DMS114 treated with DMSO at 0.1 percent for 48 hours (cell line): ENCODE data around the gene EPHA2.
"Not testable (repeated sequence)": the region's sequence is repeated elsewhere in the genome, so short reads cannot be mapped to it uniquely, and the experiment has no call there.

Source experiments
- DNase-seq: peaks from one replicate; lab custom pipeline; 2025; ENCODE audit not compliant: unreplicated experiment; lab: John Stamatoyannopoulos, UW

Gene EPHA2

GRCh38 chr1:16155537-16156410, at the start of gene EPHA2:
TSS of gene EPHA2 (minus strand) at chr1:16156069. CDS start at chr1:16155932, 137 bp downstream.
- peak; percentile 61 for DNase-seq

DNA sequence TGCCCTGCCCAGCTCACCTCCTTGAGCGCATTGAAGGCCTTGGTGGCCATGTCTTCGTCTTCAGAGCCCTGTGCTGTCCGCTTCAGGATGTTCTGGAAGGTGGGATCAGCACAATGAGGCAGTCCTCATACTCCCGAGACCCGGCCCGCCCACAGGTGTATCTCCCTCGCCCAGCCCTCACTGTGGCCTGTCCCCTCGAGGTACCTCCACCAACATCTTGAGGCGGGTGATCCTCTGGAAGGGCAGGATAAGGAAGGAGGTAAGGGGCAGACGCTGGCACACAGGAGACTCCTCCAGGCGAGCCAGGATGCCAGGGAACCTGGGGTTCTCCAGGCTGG, 49.4 kb upstream of the EPHA2 start:
- no peak for DNase-seq

GRCh38 chr1:16204634-16205333, 48.9 kb upstream of the EPHA2 start:
- DNase-seq: no peak

- DNase-seq: no peak
Measured at GRCh38 chr1:16204216-16204615, 48.3 kb upstream of the EPHA2 start.

GRCh38 chr1:16203550-16203949, 47.7 kb upstream of the EPHA2 start:
- DNase-seq: no peak

DNA sequence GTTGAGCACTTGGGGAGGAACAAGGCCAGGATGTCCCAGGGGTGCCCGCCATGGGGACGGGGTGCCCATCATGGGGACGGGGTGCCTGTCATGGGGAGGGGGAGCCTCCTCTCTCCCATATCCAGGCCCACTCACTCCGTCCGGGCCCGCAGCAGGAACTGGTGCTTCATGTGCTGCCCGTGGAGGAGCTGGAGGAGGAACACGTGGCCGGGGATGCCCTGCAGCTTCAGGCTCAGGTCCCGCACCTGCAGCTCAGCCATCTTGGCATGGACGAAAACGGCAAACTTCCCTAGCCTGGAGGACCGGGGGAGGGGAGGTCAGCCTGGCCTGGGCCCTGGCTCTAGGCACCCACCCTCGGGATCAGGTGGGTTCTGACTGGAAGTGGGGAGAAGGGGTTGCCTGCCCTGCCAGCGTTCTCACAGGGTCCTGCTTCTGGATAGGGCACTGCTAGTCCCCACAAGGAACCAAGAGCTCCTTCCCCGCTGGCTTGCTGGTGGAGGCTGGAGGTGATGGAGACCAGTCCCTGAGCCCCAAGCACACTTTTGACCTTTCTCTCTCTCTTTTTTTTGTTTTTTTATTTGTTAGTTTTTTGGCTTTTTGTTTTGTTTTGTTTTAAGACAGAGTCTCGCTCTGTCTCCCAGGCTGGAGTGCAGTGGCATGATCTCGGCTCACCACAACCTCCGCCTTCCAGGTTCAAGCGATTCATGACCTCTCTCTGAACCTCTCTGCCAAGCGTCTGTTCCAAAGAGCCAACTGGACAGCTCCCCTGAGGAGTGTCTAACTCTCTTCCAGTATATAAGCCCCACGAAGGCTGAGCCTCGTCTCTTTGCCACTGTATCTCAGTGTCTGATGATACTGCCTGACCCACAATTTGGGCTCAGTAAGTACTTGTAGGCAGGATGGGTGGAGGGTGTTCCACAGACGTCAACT, 46.7 kb upstream of the EPHA2 start:
- no peak for DNase-seq

DNA sequence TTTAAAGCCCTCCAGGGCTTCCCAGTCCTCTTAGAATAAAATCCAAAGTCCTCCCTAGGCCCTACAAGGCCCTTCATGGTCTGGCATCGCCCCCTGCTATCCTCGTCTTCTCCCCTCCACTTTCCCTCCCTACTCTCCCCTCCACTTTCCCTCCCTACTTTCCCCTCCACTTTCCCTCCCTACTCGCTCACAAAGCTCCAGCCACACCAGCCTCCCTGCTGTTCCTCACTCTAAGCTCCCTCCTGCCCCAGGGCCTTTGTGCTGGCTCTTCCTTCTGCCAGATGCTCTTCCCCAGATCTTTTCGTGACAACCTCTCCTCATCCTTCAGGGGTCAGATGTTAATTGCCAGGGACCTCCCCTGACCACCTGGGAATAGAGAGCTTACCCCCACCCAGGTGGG, 43.8 kb upstream of the EPHA2 start:
- no peak for DNase-seq

- no peak for DNase-seq
Measured at GRCh38 chr1:16199157-16199501, 43.3 kb upstream of the EPHA2 start.

- DNase-seq: no peak
Measured at GRCh38 chr1:16198444-16199156, 42.7 kb upstream of the EPHA2 start.

DNA sequence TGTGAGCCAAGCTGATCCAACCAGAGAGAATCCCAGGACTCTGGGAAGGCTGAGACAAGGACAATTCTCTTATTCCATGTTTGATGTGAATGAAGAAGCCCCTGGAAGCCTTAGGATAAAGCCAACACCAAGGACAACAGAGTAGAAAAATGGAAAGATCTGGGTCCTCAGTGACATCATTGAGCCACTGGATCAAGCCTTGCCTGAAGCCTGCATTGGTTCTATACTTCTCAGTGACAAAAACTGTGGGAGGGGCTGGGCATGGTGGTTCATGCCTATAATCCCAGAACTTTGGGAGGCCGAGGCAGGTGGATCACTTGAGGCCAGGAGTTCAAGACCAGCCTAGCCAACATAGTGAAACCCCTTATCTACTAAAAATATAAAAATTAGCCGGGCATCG, 41.0 kb upstream of the EPHA2 start:
- no peak for DNase-seq

DNA sequence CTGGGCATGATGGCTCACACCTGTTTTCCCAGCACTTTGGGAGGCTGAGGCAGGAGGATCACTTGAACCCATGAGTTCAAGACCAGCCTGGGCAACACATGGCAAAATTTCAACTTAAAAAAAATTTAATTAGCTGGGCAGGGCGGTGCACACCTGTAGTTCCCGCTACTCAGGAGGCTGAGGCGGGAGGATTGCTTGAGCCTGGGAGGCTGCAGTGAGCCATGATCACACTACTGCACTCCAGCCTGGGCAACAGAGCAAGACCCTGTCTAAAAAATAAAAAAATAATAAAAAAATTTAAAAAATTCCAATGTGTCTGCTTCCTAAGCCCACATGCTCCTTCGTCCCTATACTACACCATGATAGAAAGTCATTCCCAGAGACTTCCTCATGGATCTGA, 40.3 kb upstream of the EPHA2 start:
- DNase-seq: not testable (repeated sequence)

DNA sequence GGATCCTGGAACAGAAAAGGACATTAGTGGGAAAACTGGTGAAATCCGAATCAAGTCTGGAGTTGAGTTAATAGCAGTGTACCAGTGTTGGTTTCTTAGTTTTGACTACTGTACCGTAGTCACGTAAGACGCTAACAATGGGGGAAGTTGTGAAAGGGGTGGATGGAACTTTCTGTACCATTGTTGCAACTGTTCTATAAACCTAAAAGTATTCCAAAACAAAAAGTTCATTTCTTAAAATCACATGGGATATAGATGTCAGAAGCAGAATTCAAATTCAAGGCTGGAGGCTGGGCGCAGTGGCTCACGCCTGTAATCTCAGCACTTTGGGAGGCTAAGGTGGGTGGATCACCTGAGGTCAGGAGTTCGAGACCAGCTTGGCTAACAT, 39.6 kb upstream of the EPHA2 start:
- no peak for DNase-seq

GRCh38 chr1:16191916-16192546, 36.2 kb upstream of the EPHA2 start:
- no peak for DNase-seq

DNA sequence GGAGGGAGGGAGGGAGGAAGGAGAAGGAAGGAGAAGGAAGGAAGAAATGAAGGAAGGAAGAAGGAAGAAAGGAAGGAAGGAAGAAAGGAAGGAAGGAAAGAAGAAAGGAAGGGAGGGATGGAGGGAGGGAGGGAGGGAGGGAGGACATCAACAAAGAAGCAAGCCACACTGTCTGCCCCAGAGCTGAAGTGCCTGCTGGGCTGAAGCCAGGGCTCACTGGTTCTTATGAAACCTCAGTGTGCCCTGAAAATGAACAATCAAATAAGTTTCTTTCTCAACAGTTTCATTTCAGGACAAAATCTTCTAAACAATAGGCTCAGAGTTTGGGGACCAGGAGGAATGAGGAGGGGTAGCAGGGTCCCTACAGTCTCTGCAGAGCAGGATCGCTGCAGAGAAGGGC, 35.4 kb upstream of the EPHA2 start:
- no peak for DNase-seq

- no peak for DNase-seq
Measured at GRCh38 chr1:16189921-16190621, 34.2 kb upstream of the EPHA2 start.

DNA sequence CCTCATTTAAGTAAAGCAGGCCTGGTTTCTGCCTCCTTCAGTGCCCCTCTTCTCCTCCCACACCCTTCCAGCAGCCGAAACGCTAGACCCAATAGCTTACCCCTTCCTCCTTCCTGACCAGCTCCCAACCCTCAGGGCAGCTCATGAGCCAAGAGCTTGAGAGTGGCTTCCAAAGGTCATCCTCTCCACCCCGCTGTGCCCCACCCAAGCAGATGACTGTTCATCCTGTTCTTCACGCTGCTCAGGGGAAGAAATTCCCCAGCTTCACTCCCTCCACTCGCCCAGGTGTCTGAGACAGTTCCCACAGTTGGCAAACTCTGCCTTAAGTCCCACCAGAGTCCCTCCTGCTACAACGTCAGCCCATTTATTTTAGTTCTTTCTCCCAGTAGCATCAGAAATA, 33.1 kb upstream of the EPHA2 start:
- no peak for DNase-seq

- DNase-seq: peak; percentile 59
Measured at GRCh38 chr1:16187748-16188401, 32.0 kb upstream of the EPHA2 start.

- no peak for DNase-seq
Measured at GRCh38 chr1:16186655-16187235, 30.9 kb upstream of the EPHA2 start.
